GM19438 (cell line): Measurements from ENCODE around the gene KMT2C.
"Not testable (repeated sequence)": the region's sequence is repeated elsewhere in the genome, so short reads cannot be mapped to it uniquely, and the experiment has no call there.

Source experiments
- ATAC-seq: cut with Tn5 transposase; IDR thresholded peaks from one replicate; pipeline ENCODE4 v1.9.1; 2021; ENCODE audit warnings: low read depth; ENCODE audit not compliant: unreplicated experiment

Gene KMT2C

GRCh38 chr7:152435384-152436110 lies at the start of gene KMT2C:
Gene KMT2C (minus strand): TSS chr7:152436003. CDS start chr7:152435786, 217 bp downstream.
- ATAC-seq: peak; percentile 5

DNA sequence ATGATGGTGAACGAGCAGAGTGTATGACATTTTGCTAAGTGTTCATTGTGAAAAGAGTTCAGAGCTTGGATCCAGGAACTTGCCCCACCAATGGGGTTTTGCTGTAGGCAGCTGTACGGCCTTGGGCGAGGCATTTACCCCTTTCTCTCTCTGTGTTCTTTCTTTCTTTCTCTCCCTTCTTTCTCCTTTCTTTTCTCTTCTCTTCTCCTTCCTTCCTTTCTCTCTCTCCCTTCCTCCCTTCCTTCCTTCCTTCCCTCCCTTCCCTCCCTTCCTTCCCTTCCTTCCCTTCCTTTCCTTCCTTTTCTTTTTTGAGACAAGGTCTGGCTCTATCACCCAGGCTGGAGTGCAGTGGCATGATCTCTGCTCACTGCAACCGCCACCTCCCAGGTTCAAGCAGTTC lies 45.3 kb upstream of the KMT2C start:
- no peak for ATAC-seq

DNA sequence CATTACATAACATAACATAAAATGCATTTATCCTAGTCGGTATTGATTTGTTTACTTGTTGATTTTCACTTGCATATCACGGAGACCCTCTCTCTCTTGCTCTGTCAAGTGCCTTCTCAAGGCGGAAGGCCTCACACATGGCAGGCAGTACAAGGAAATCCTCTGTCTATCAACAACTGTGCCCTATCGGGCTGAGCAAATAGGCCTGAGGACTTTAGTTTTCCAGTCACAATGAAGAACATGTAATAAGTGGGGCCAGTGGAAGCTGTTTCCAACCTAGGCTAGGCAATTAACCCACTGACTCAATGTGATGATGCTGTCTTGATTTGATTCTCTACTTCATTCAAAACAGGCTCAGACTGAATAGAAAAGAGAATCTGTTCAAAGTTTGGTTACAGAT lies 44.9 kb upstream of the KMT2C start:
- ATAC-seq: no peak

- ATAC-seq: no peak
Observed at GRCh38 chr7:152479595-152479994, 43.8 kb upstream of the KMT2C start.

DNA sequence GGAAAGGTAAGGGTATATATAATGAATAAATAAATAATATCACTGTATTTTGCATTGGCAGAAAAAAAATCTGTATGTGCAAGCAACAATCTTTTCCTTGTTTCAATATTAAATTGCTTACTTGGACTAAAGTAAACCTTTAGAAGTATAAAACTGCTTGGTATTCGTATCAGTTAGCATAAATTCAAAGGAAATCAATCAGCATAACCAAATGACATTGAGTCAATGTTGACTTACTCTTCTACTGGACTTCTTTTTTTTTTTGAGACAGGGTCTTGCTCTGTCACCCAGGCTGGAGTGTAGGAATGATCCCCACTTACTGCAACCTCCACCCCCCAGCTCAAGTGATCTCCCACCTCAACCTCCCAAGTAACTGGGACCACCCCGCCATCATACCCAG lies 42.3 kb upstream of the KMT2C start:
- no peak for ATAC-seq

- ATAC-seq: no peak
Observed at GRCh38 chr7:152477079-152477478, 41.3 kb upstream of the KMT2C start.

- ATAC-seq: no peak
Observed at GRCh38 chr7:152476551-152476950, 40.7 kb upstream of the KMT2C start.

- not testable (repeated sequence) for ATAC-seq
Observed at GRCh38 chr7:152471023-152471620, 35.3 kb upstream of the KMT2C start.

DNA sequence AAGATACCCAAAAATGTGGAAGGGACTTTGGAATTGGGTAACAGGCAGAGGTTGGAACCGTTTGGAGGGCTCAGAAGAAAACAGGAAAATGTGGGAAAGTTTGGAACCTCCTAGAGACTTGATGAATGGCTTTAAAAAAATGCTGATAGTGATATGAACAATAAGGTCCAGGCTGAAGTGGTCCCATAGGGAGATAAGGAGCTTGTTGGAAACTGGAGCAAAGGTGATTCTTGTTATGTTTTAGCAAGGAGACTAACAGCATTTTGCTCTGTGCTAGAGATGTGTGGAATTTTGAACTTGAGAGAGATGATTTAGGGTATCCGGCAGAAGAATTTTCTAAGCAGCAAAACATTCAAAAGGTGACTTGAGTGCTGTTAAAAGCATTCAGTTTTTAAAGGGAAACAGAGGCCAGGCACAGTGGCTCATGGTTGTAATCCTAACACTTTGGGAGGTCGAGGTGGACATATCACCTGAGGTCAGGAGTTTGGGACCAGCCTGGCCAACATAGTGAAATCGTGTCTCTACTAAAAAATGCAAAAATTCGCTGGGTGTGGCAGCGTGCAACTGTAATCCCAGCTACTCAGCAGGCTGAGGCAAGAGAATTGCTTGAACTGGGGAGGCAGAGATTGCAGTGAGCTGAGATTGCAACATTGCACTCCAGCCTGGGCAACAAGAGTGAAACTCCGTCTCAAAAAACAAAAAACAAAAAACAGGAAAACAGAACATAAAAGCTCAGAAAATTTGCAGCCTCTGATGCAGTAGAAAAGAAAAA lies 34.6 kb upstream of the KMT2C start:
- ATAC-seq: not testable (repeated sequence)

DNA sequence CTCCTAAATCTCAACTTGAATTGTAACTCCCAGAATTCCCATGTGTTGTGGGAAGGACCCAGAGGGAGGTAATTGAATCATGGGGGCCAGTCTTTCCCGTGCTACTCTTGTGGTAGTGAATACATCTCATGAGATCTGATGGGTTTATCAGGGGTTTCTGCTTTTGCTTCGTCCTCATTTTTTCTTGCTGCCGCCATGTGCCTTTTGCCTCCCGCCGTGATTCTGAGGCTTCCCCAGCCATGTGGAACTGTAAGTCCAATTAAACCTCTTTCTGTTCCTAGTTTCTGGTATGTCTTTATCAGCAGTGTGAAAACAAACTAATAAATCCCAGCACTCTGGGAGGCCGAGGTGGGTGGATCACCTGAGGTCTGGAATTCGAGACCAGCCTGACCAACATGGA lies 33.8 kb upstream of the KMT2C start:
- not testable (repeated sequence) for ATAC-seq

GRCh38 chr7:152467225-152467624 lies 31.4 kb upstream of the KMT2C start:
- ATAC-seq: no peak

DNA sequence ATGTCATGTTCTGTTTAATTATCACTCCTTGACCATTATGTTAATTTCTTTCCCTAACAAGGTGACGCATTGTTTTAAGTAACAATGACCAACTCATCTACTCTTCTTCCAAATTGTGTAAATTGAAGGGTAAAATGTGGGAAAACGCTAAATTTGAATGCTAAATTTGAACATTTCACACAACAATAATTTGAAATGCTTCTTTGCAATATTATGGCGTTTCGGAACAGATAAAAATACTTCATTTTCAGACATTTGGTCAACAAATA lies 29.2 kb upstream of the KMT2C start:
- no peak for ATAC-seq

DNA sequence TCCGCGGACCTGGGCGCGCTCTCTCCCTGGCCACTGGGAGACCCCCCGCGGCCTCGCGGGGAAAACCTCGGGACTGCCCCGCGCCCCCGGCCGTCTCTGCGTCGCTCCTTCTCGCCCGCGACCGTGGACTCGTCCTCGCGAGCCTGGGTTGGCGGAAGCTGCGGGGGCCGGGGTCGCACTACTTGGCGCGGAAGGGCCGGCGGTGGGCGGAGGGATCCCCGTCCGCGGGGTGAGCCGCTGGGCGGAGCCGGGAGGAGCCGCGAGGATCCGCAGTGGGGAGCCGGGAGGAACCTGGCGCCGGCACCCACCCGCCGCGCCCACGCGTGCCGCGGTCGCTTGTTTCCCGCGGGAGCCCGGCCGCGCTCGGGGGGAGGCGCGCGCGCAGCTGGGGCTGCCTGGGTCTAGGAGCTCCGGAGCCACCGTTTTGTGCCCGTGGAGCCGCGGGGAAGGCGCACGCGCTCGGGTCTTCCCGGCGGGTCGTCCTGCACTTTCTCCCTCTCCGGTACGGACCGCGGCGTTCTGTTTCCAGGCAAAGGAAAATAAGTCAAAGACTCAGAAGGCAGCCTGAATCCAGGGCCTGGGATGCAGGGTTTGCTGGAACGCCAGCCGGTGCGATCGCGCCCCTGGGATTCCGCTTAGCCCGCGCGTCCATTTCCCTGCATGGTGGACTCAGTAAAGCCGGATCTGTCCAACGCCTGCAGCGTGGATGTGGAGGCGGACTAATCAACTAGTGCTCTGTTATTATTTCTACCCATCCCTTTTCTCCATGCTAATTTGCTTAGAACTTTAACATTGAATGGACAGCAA lies 28.7 kb upstream of the KMT2C start:
- ATAC-seq: peak; percentile 30

DNA sequence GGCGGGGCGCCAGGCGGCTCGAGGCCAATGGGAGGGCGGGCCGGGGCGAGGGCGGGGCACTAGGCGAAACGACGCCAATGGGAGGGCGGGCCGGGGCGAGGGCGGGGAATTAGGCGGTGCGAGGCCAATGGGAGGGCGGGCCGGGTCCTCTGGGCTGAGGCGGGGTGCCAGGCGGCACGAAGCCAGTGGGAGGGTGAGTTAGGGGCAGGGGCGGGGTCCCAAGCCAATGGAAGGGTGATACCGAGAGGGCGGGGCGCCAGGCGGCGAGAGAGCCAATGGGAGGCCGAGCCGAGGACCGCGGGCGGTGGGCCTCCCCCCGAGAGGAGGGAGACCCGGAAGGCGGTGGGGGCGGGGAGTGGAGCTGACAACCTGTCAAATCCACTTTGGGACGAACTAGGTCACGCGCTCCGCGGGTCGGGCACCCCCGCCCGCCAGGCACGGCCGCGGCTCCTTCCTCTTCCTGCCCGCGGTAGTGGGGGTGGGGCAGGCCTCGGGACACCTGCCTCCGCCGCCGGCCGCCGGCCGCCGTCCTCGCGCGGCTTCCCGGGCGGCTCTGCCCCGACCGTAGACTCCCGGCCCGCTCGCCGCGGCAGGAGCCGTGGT lies 28.0 kb upstream of the KMT2C start:
- peak; percentile 85 for ATAC-seq

- peak; percentile 22 for ATAC-seq
Observed at GRCh38 chr7:152462995-152463708, 27.3 kb upstream of the KMT2C start.

- ATAC-seq: no peak
Observed at GRCh38 chr7:152459724-152460251, 24.0 kb upstream of the KMT2C start.

GRCh38 chr7:152451356-152451755 lies 15.6 kb upstream of the KMT2C start:
- ATAC-seq: no peak

- not testable (repeated sequence) for ATAC-seq
Observed at GRCh38 chr7:152445386-152446008, 9.7 kb upstream of the KMT2C start.

DNA sequence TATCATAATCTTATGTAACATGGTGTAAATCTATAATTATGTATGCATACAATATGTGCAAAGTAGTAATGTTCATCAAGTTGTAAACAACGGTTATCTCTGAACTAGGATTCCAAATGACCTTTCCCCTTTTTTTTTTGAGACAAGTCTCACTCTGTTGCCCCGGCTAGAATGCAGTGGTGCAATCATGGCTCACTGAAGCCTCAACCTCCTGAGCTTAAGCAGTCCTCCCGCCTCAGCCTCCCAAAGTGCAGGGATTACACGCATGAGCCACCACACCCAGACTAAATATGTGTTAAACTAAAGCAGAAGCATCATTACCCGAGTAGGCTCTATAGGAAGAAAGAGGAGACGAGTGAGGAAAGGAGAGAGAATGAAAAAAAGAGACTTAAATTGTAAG lies 7.8 kb upstream of the KMT2C start:
- no peak for ATAC-seq
